Peyer's patch (tissue), 4 donors: ENCODE measurements around the gene KRTAP5-6. TPM values are rescaled to one million over a fixed set of nuclear protein-coding genes. Genes with fewer than 3 reads are reported as not detected.
A peak's percentile ranks its signal among the peaks of the same experiment; 100 is the strongest.

Experiments
- DNase-seq, 3 donors: peaks; one replicate each; pipeline ENCODE4 v3.0.0-alpha.2; 2017 to 2019
- H3K27ac ChIP-seq, 4 donors: fragments of 200-600 bp; sonication (generic); one replicate each; pipeline ENCODE4 v1.5.1; 2016 to 2019
- H3K27me3 ChIP-seq, 2 donors: fragments of 200-600 bp; sonication (generic); one replicate each; pipeline ENCODE4 v1.5.1; 2019
- H3K36me3 ChIP-seq, 3 donors: fragments of 200-600 bp; sonication (generic); one replicate each; pipeline ENCODE4 v1.5.1; 2016 to 2019
- H3K4me1 ChIP-seq, 4 donors: fragments of 200-600 bp; sonication (generic); one replicate each; pipeline ENCODE4 v1.5.1; 2016 to 2019
- H3K4me3 ChIP-seq, 4 donors: fragments of 200-600 bp; sonication (generic); 1 replicate in 3 of 4; 2 replicates in 1 of 4; pipeline ENCODE4 v1.5.1; 2016 to 2019; ENCODE audit warnings: mild to moderate bottlenecking in 1 of 4
- H3K9me3 ChIP-seq, 4 donors: fragments of 200-600 bp; sonication (generic); one replicate each; pipeline ENCODE4 v1.5.1; 2016 to 2019; ENCODE audit warnings: mild to moderate bottlenecking in 1 of 4
- POLR2A ChIP-seq, 2 donors: fragments of 450-650 bp; IDR thresholded peaks; one replicate each; pipeline ENCODE4 v1.5.1; 2017; ENCODE audit warnings: antibody characterized with exemption in 2 of 2, mild to moderate bottlenecking in 2 of 2, moderate library complexity in 2 of 2
- total RNA-seq, 4 donors: library from RNA; depleted of rRNA; stranded (reverse); fragments of >200 nt; gene quantifications; one replicate each; pipeline ENCODE4 v1.1.0, GENCODE V29; 2016
- TF ChIP-seq, protein P1 (sequence below), 6 experiments: fragments of 450-650 bp in 4 of 6; fragments of 200-600 bp in 2 of 6; sonication (generic) in 1 of 6; IDR thresholded peaks; one replicate each; pipeline ENCODE4 v1.5.1; 2017 to 2019; ENCODE audit warnings: antibody characterized with exemption in 6 of 6, mild to moderate bottlenecking in 3 of 6, moderate library complexity in 1 of 6

The KRTAP5-6 gene
- total RNA-seq, 4 donors from 2014 or later: not detected

DNA sequence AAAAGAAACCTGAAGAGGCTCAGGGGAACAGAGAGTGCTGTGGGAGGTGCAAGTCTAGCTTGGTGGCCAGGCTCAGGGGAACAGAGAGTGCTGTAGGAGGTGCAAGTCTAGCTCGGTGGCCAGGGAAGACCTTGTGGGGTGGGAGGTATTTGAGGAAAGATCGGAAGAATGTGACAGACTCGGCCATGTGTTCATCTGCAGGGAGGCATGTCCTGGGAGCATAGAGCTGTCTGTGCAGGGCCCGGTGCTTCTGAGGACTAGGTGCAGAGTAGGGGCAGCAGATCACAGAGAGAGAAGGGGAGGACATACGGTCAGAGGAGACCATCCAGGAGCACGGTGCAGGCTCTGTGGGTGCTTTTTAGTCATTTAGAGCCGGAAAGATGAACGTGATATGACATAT, 42.6 kb downstream of the KRTAP5-6 start:
- no peaks in the 10 kb centered on the region for H3K36me3 ChIP-seq
- no peak for TF ChIP-seq POLR2A (IDR thresholded peaks at IDR 0.05)
- TF ChIP-seq, protein P1, sequence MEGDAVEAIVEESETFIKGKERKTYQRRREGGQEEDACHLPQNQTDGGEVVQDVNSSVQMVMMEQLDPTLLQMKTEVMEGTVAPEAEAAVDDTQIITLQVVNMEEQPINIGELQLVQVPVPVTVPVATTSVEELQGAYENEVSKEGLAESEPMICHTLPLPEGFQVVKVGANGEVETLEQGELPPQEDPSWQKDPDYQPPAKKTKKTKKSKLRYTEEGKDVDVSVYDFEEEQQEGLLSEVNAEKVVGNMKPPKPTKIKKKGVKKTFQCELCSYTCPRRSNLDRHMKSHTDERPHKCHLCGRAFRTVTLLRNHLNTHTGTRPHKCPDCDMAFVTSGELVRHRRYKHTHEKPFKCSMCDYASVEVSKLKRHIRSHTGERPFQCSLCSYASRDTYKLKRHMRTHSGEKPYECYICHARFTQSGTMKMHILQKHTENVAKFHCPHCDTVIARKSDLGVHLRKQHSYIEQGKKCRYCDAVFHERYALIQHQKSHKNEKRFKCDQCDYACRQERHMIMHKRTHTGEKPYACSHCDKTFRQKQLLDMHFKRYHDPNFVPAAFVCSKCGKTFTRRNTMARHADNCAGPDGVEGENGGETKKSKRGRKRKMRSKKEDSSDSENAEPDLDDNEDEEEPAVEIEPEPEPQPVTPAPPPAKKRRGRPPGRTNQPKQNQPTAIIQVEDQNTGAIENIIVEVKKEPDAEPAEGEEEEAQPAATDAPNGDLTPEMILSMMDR (IDR thresholded peaks at IDR 0.05): no peak
- no peaks in the 10 kb centered on the region for H3K27me3 ChIP-seq
- no peaks in the 10 kb centered on the region for H3K4me1 ChIP-seq
- H3K27ac ChIP-seq: no peak overlapping the region
- DNase-seq: peak in 1 of 3 donors; percentile 37
- no peak overlapping the region for H3K4me3 ChIP-seq
- no peaks in the 10 kb centered on the region for H3K9me3 ChIP-seq

DNA sequence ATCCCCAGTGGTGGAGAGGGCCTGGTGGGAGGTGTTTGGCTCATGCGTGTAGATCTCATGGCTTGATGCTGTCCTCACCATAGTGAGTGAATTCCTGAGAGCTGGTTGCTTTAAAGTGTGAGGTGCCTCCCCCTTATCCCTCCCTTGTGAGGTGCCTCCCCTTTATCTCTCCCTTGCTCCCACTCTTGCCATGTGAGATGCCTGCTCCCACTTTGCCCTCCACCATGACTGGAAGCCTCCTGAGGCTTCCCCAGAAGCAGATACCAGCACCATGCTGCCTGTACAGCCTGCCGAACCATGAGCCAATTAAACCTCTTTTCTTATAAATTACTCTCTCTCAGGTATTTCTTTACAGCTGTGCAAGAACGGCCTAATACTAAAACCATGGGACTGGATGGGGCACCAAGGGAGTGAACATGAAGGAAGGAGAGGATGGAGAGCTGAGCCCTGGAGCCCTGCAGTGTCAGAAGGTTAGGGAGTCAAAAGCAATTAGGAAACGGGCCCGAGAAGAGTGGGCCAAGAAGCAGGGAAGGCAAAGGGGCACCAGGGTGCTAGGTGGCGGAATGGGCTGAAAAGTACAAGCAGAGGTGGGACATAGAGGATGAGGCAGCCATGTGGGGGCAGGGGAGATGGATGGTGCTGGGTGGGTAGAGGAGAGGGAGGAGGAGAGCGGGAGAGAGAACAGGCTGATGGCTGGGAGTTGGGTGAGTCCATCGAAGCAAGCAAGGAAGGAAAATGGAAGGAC, 44.0 kb downstream of the KRTAP5-6 start:
- H3K4me3 ChIP-seq: no peak overlapping the region
- H3K4me1 ChIP-seq: no peaks in the 10 kb centered on the region
- H3K27me3 ChIP-seq: no peaks in the 10 kb centered on the region
- no peaks in the 10 kb centered on the region for H3K36me3 ChIP-seq
- H3K27ac ChIP-seq: no peak overlapping the region
- TF ChIP-seq POLR2A (IDR thresholded peaks at IDR 0.05): no peak
- TF ChIP-seq, protein P1 (IDR thresholded peaks at IDR 0.05): no peak
- no peaks in the 10 kb centered on the region for H3K9me3 ChIP-seq
- peak in 2 of 3 donors; percentile 12 to 32 for DNase-seq

DNA sequence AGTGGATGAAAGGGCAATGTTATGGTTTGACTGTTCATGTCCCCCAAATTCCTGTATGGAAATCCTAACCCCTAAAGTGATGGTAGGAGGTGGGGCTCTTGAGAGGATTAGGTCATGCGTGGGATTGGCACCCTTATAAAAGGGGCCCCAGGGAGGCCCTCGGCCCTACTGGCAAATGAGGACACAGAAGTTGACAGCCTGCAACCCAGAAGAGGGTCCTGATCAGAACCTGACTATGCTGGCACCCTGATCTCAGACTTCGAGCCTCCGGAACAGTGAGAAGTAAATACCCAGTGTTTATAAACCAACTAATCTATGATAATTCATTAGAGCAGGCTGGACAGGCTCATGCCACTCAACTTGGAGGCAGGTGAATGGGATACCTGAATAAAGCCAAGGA, 44.7 kb downstream of the KRTAP5-6 start:
- Histone ChIP-seq H3K4me1 (no peaks in the 10 kb centered on the region), H3K27me3 (no peaks in the 10 kb centered on the region)

DNA sequence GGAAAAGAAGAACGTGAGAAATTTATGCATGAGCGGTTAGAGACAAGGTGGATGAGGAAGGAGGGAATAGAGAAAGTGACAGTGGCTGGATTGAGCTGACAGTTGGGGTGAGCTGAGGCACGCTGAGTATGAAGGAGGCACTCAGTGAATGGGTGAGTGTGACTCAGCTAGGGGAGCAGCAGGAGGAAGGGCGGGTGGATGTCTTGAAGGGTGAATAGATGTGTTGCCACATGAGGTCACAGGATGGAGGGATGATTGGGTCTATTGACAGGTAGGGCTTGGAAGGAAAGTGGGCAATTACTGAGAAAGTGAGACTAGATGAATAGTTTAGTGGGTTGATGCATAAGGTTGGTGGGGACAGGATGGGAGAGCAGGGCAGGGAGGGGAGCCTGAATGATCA, 45.4 kb downstream of the KRTAP5-6 start:
- Histone ChIP-seq H3K4me1 (no peaks in the 10 kb centered on the region), H3K36me3 (no peaks in the 10 kb centered on the region), H3K27me3 (no peaks in the 10 kb centered on the region), H3K9me3 (no peaks in the 10 kb centered on the region), H3K4me3 (no peak overlapping the region), H3K27ac (no peak overlapping the region)
- DNase-seq: peak in 2 of 3 donors; percentile 8 to 15
- TF ChIP-seq, protein P1 (IDR thresholded peaks at IDR 0.05): no peak
- no peak for TF ChIP-seq POLR2A (IDR thresholded peaks at IDR 0.05)

More for the DNA sequence above, 44.7 kb downstream of the KRTAP5-6 start:
- Histone ChIP-seq H3K36me3 (no peaks in the 10 kb centered on the region), H3K4me3 (no peak overlapping the region), H3K9me3 (no peaks in the 10 kb centered on the region), H3K27ac (no peak overlapping the region)
- TF ChIP-seq, protein P1 (IDR thresholded peaks at IDR 0.05): no peak
- no peak for TF ChIP-seq POLR2A (IDR thresholded peaks at IDR 0.05)
- DNase-seq: peak in 2 of 3 donors; percentile 10 to 15

DNA sequence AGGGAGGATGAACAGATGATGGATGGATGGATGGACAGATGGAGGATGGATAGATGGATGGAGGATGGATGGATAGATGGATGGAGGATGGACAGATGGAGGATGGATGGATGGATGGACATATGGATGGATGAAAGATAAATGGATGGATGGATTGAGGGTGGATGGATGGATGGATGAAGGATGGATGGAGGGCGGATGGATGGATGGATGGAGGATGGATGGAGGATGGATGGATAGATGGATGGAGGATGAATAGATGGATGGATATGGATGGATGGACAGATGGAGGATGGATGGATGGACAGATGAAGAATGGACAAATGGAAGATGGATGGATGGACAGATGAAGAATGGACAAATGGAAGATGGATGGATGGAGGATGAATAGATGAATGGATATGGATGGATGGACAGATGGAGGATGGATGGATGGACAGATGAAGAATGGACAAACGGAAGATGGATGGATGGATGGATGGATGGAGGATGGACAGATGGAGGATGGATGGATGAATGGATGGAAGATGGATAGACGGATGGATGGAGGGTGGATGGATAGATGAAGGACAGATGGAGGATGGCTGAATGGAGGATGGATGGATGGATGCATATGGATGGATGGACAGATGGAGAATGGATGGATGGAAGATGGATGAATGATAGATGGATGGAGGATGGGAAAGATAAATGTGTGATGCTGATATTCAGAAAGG, 46.0 kb downstream of the KRTAP5-6 start:
- no peaks in the 10 kb centered on the region for H3K9me3 ChIP-seq
- no peak overlapping the region for H3K4me3 ChIP-seq
- no peak for DNase-seq
- H3K27ac ChIP-seq: no peak overlapping the region
- no peaks in the 10 kb centered on the region for H3K4me1 ChIP-seq
- no peaks in the 10 kb centered on the region for H3K27me3 ChIP-seq
- H3K36me3 ChIP-seq: no peaks in the 10 kb centered on the region
- TF ChIP-seq, protein P1 (IDR thresholded peaks at IDR 0.05): no peak
- no peak for TF ChIP-seq POLR2A (IDR thresholded peaks at IDR 0.05)
